SIG-M5 treated with dmso at 0.1 percent for 504 hours (cell line): ENCODE results near the gene MAP1LC3C.
A peak's percentile ranks its signal among the peaks of the same experiment; 100 is the strongest.
"Not testable (repeated sequence)": the region's sequence is repeated elsewhere in the genome, so short reads cannot be mapped to it uniquely, and the experiment has no call there.

Source experiments
- DNase-seq: peaks from one replicate; lab custom pipeline; 2025; ENCODE audit not compliant: unreplicated experiment; lab: John Stamatoyannopoulos, UW

MAP1LC3C gene

DNA sequence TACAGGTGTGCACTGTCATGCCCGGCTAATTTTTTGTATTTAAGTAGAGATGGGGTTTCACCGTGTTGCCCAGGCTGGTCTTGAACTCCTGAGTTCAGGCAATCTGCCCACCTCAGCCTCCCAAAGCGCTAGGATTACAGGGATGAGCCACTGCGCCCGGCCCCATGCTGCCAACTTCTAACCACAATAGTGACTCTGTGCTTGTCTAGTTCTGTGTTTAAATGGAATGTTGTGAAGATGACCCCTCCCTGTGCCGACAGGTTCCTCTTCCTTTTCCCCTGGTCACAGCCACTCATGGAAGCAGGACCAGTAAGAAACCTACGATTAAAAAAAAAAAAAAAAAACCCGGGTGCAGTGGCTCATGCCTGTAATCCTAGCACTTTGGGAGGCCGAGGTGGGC, 4.7 kb downstream of the MAP1LC3C start:
- DNase-seq: no peak

DNA sequence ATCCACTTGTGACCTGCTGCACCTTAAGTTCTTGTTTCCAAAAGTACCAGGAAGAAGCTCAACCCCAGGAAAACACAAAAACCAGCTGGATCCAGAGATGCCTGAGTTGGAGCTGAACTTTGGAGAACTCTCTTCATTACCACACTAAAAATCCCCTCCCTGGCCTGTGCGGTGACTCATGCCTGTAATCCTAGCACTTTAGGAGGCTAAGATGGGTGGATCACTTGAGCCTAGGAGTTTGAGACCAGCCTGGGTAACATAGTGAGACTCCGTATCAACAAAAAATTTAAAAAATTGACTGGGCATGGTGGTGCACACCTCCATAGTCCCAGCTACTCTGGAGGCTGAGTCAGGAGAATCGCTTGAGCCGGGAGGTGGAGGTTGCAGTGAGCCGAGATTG, 6.2 kb downstream of the MAP1LC3C start:
- DNase-seq: no peak

DNA sequence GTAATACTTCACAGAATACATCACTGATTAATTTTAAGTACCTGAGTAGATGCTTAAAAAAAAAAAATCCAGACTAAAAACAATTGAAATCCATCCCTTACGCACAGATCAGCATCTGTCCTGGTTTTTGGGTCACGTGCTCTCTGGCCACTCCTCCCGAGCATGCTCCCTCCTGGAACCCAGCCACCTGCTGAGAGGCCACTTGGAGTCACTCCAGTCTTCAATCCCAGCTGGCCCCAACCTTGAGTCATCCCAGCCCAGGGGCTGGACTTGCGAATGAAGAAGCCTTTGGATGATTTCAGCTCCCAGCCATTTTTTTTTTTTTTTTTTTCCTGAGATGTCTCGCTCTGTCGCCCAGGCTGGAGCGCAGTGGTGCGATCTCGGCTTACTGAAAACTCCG, 8.9 kb downstream of the MAP1LC3C start:
- no peak for DNase-seq

GRCh38 chr1:241988389-241988930, 10.4 kb downstream of the MAP1LC3C start:
- not testable (repeated sequence) for DNase-seq

DNA sequence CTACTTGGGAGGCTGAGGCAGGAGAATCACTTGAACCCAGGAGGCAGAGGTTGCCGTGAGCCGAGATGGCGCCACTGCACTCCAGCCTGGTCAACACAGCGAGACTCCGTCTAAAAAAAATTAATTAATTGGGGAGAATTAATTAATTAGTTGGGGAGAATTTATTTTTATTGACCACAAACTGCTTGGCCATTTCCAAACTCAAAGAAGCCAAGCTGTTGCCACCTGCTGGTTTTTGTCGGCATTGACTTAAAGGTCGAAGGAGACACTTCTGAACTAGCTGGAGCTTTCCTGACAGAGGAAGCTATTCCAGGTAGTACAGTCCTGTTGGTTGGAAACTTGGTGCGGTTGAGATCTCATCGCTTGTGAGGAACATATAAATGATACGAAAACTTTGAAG, 13.1 kb downstream of the MAP1LC3C start:
- peak; percentile 21 for DNase-seq

GRCh38 chr1:241979926-241980325, 19.0 kb downstream of the MAP1LC3C start:
- no peak for DNase-seq

DNA sequence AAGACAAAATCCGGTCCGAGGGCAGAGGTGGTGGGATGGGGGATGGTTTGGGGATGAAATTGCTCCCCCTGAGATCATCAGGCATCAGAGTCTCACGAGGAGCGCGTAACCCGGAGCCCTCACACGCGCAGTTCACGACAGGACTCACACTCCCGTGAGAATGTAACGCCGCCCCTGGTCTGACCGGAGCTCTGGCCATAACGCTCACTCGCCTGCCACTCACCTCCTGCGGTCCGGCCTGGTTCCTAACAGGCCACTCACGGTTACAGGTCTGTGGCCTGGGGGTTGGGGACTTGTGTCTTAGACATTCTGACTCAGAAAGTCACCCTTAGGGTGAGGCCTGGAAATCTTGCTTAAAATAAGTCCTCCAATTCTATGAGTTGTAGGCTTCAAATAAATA, 19.8 kb downstream of the MAP1LC3C start:
- no peak for DNase-seq

- DNase-seq: no peak
Measured at GRCh38 chr1:241976229-241976628, 22.7 kb downstream of the MAP1LC3C start.

GRCh38 chr1:241972703-241973369, 26.1 kb downstream of the MAP1LC3C start:
- no peak for DNase-seq

GRCh38 chr1:241968611-241969010, 30.3 kb downstream of the MAP1LC3C start:
- DNase-seq: no peak

DNA sequence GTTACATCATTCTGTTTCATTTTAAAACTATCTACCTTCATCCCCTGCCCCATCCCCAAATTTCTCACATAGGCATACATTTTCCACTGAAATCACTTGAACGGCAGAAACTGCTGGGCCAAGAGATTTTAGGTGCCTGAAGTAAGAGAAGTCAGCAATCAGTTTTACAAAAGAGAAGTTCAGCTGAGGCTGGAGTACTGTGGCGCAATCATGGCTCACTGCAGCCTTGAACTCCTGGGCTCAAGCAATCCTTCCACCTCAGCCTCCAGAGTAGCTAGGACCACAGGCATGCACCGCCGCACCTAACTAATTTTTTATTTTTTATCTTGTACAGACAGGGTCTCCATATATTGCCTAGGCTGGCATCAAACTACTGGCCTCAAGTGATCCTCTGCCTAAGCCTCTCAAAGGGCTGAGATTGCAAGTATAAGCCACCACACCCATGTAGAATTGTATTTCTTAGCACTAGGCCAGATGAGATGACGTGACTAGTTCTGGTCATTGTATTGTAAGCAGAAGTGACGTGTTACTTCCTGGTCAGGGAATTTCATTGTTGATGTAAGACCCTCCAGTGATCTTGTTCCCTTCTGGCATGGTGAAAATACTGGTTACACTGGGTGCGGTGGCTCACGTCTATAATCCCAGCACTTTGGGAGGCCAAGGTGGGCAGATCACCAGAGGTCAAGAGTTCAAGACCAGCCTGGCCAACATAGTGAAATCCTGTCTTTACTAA, 34.2 kb downstream of the MAP1LC3C start:
- peak; percentile 69 for DNase-seq

- no peak for DNase-seq
Measured at GRCh38 chr1:241963722-241964121, 35.2 kb downstream of the MAP1LC3C start.

DNA sequence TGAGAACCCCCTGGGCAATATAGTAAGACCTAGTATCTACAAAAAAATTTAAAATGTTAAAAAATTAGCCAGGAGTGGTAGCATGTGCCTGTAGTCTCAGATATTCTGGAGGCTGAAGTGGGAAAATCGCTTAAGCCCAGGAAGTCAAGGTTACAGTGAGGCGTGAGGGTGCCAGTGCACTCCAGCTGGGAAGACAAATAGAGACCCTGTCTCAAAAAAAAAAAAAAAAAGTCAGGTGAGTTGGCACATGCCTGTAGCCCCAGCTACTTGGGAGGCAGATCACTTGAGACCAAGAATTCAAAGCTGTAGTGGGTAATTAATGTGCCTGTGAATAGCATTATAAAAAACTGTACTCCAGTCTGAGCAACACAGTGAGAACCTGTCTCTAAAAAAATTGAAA, 36.7 kb downstream of the MAP1LC3C start:
- no peak for DNase-seq

DNA sequence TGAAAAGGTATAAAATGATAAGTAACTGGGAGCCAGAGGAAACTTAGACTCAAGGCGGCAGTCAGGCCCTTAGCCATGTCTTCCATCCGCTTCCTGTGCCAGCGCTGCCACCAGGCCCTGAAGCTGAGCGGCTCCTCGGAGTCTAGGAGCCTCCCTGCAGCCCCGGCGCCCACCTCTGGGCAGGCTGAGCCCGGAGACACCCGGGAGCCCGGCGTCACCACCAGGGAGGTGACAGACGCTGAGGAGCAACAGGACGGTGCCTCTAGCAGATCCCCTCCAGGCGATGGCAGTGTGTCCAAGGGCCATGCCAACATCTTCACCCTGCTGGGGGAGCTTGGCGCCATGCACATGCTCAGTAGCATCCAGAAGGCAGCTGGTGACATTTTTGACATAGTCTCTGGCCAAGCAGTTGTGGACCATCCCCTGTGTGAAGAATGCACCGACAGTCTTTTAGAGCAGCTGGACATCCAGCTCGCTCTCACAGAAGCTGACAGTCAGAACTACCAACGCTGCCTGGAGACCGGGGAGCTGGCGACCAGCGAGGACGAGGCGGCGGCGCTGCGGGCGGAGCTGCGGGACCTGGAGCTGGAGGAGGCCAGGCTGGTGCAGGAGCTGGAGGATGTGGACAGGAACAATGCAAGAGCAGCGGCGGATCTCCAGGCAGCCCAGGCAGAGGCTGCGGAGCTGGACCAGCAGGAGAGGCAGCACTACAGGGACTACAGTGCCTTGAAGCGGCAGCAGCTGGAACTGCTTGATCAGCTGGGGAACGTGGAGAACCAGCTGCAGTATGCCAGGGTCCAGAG, 41.0 kb downstream of the MAP1LC3C start, which contains the start of gene BECN2:
TSS of gene BECN2 (plus strand) at position 76 of the 803 bp plus-strand sequence. CDS start at position 76, 0 bp downstream.
- DNase-seq: no peak

DNA sequence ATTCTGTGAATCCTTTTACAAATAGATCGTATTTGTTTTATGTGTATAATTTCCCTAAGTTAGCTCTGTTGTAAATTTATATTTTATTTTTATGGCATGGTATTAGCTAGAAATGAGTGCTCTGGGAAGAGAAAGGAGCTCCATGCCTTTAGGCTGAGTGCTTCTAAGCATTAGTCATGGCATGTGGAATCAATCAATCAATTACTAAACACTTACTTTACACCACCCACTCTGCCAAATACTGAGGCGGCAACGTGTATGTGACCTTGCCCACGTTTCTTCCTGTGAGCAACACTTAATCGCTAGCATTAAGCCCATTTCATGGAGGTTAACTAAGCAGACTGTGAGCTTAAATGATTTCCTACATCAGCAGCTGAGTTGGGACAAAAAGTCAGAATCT, 48.5 kb downstream of the MAP1LC3C start:
- no peak for DNase-seq

DNA sequence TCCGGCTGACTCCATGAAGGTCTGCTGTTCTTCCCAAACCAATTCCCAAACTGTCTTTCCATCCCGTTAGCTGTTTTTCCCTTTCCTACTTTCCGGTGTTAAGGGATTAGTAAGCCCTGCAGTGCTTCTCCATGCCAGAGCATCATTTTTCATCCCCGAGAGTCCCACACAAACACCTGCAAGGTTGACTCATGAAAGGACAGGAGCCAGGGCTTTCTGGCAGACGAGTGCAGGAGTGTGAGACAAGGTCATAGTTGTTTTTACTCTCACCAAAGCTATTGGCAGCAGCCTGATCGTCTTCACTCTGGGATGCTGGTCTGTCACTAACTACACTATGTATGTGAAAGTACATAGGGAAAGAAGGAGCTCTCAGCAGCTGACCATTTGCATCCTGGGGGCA, 51.5 kb downstream of the MAP1LC3C start:
- no peak for DNase-seq
